ENCODE results near the gene KCNK3.

DNA sequence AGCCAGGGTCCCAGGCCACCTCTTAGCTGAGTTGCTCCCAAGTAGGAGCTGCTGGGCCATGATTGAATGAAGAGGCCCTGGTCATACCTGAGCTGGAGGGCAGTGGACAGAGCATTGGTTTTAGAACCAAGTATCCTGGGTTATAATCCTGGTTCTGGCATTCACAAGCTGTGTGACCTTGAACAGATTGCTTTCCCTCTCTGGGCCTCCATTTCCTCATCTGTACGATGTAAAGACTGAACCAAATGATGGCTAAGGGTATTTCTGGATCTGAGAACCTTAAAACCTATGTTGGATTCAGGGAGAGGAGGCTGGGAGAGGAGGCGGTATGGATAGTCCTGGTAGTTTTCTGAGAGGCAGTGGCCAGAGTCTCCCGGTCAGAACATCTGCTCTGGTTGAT is 31.0 kb downstream of the KCNK3 start:
- TF ChIP-seq, protein P1, sequence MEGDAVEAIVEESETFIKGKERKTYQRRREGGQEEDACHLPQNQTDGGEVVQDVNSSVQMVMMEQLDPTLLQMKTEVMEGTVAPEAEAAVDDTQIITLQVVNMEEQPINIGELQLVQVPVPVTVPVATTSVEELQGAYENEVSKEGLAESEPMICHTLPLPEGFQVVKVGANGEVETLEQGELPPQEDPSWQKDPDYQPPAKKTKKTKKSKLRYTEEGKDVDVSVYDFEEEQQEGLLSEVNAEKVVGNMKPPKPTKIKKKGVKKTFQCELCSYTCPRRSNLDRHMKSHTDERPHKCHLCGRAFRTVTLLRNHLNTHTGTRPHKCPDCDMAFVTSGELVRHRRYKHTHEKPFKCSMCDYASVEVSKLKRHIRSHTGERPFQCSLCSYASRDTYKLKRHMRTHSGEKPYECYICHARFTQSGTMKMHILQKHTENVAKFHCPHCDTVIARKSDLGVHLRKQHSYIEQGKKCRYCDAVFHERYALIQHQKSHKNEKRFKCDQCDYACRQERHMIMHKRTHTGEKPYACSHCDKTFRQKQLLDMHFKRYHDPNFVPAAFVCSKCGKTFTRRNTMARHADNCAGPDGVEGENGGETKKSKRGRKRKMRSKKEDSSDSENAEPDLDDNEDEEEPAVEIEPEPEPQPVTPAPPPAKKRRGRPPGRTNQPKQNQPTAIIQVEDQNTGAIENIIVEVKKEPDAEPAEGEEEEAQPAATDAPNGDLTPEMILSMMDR (IDR thresholded peaks at IDR 0.05; ENCODE audit: low read depth, low read length): no peak
- no peak for TF ChIP-seq EZH2phosphoT487 (IDR thresholded peaks at IDR 0.05; ENCODE audit: low read depth)

Data from OCI-LY3 (cell line).